Neuronal stem cell (in vitro differentiated cells): ENCODE measurements around the gene ADAMTSL1.

Source experiments
- DNase-seq: peaks from one replicate; pipeline ENCODE4 v3.0.0-alpha.2; 2013; ENCODE audit warnings: low spot score
- H2AFZ ChIP-seq: one replicate; pipeline ENCODE4 v1.6.1; 2013; ENCODE audit warnings: mild to moderate bottlenecking, low read length, inconsistent platforms
- H2AK5ac ChIP-seq: 2 replicates; pipeline ENCODE4 v1.6.1; 2013; ENCODE audit warnings: low read depth, mild to moderate bottlenecking, inconsistent platforms, low read length, moderate library complexity, mixed read lengths
- H2BK120ac ChIP-seq: 2 replicates; pipeline ENCODE4 v1.6.1; 2013; ENCODE audit warnings: low read depth, mild to moderate bottlenecking, inconsistent platforms, low read length, moderate library complexity, mixed read lengths
- H2BK12ac ChIP-seq: one replicate; pipeline ENCODE4 v1.6.1; 2013; ENCODE audit warnings: low read length, inconsistent platforms
- H2BK15ac ChIP-seq: 2 replicates; pipeline ENCODE4 v1.6.1; 2013; ENCODE audit warnings: mild to moderate bottlenecking, low read length, inconsistent platforms, mixed read lengths
- H2BK5ac ChIP-seq: one replicate; pipeline ENCODE4 v1.6.1; 2013; ENCODE audit warnings: inconsistent platforms, mild to moderate bottlenecking, low read length, moderate library complexity
- H3K14ac ChIP-seq: one replicate; pipeline ENCODE4 v1.6.1; 2013; ENCODE audit warnings: low read length, inconsistent platforms
- H3K18ac ChIP-seq: 2 replicates; pipeline ENCODE4 v1.6.1; 2013; ENCODE audit warnings: low read length, inconsistent platforms
- H3K23ac ChIP-seq: 2 replicates; pipeline ENCODE4 v1.6.1; 2013; ENCODE audit warnings: low read depth, mild to moderate bottlenecking, mixed read lengths, low read length, inconsistent platforms; ENCODE audit not compliant: poor library complexity
- H3K27ac ChIP-seq: replicated peaks from 3 replicates; pipeline ENCODE4 v1.5.1; 2013; ENCODE audit warnings: low read length, inconsistent platforms
- H3K27me3 ChIP-seq, 3 experiments: 2 replicates each; pipeline ENCODE4 v1.6.1; 2013; ENCODE audit warnings: low read length in 3 of 3, mild to moderate bottlenecking in 2 of 3, inconsistent platforms in 1 of 3, low read depth in 1 of 3, mixed read lengths in 1 of 3, moderate library complexity in 1 of 3; ENCODE audit not compliant: control insufficient read depth in 3 of 3, insufficient read depth in 3 of 3
- H3K36me3 ChIP-seq, 2 donors: replicated peaks in 1 of 2; 2 replicates each; pipeline ENCODE4 v1.6.1; 2013; ENCODE audit warnings: low read length in 2 of 2; ENCODE audit not compliant: control insufficient read depth in 2 of 2, insufficient read depth in 2 of 2
- H3K4ac ChIP-seq: 2 replicates; pipeline ENCODE4 v1.6.1; 2013; ENCODE audit warnings: inconsistent platforms, mild to moderate bottlenecking, low read length, moderate library complexity
- H3K4me1 ChIP-seq, 2 donors: 1 replicate in 1 of 2; 2 replicates in 1 of 2; pipeline ENCODE4 v1.6.1; 2013; ENCODE audit warnings: low read length in 2 of 2, low read depth in 1 of 2; ENCODE audit not compliant: control insufficient read depth in 2 of 2, insufficient read depth in 1 of 2
- H3K4me2 ChIP-seq: one replicate; pipeline ENCODE4 v1.6.1; 2013; ENCODE audit warnings: mild to moderate bottlenecking, low read length, inconsistent platforms; ENCODE audit not compliant: insufficient read depth, poor library complexity, severe bottlenecking
- H3K4me3 ChIP-seq, 2 donors: 2 replicates each; pipeline ENCODE4 v1.5.1; 2013; ENCODE audit warnings: low read length in 2 of 2, mild to moderate bottlenecking in 2 of 2, inconsistent platforms in 1 of 2, moderate library complexity in 1 of 2
- H3K79me1 ChIP-seq: one replicate; pipeline ENCODE4 v1.6.1; 2013; ENCODE audit warnings: low read depth, mild to moderate bottlenecking, inconsistent platforms, low read length, moderate library complexity
- H3K9ac ChIP-seq: one replicate; pipeline ENCODE4 v1.6.1; 2013; ENCODE audit warnings: mild to moderate bottlenecking, low read depth, low read length, inconsistent platforms; ENCODE audit not compliant: poor library complexity
- H3K9me3 ChIP-seq, 2 donors: replicated peaks in 1 of 2; 2 replicates each; pipeline versions ENCODE3 to v1.6.1; 2013; ENCODE audit warnings: low read length in 2 of 2, mild to moderate bottlenecking in 2 of 2, inconsistent platforms in 1 of 2, low read depth in 1 of 2, mixed read lengths in 1 of 2, moderate library complexity in 1 of 2; ENCODE audit not compliant: control insufficient read depth in 2 of 2, insufficient read depth in 1 of 2
- H4K8ac ChIP-seq: one replicate; pipeline ENCODE4 v1.6.1; 2013; ENCODE audit warnings: low read depth, mild to moderate bottlenecking, inconsistent platforms, low read length, moderate library complexity
- H4K91ac ChIP-seq: one replicate; pipeline ENCODE4 v1.6.1; 2013; ENCODE audit warnings: low read length, low read depth, mild to moderate bottlenecking, inconsistent platforms; ENCODE audit not compliant: poor library complexity
- WGBS, 2 donors: extraction: QIAGEN DNeasy Blood & Tissue Kit; methylation state at CpG; one replicate each; pipeline ENCODE4 v1.1.7; 2013; ENCODE audit warnings: missing lambda C conversion rate in 2 of 2, mixed read lengths in 1 of 2; ENCODE audit not compliant: insufficient read length in 2 of 2, insufficient replicate concordance in 1 of 2; ENCODE audit errors: extremely low coverage in 2 of 2; 5-methylcytosine and 5-hydroxymethylcytosine counted together

The ADAMTSL1 gene

DNA sequence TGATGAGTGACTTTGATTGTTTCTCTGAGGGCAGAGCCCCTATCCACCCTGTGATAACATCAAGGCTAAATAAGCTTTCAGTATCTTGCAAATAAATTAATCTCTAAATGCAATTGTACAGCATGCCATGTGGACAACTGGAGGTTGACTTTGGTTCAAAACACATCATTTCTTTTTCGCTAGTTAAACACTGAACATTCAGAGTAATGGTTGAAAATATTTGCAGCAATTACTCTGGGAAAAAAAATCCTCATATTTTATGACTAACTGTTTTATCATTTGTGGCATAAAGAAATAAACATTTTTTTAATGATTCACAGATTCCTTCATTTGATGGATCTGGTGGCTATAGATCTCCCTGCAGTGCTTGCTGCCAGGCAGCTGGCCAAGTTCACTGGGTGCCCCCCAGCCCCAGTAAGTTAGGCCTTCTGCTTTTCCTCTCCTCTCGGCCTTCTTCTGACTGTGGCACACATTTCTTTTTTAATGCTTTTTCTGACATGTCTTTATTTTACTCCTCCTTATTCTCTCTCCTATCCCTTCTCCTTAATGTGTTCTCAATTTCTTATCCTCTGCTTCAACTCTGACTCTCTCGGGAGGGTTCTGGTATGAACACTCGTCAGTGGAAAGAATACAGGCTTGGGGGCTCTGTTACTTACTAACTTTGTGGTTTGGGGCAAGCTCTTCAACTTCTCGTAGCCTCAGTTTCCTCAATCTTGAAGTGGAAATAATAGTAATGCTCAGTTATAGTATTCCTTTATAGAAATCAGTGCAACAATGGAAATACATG lies 69.6 kb downstream of the ADAMTSL1 start:
- Histone ChIP-seq H3K23ac (no peak overlapping the region), H2BK120ac (no peak overlapping the region), H3K9me3 (peaks cover 0 to 2% of the 10 kb centered on the region in 2 donors), H2BK5ac (no peak overlapping the region), H2AK5ac (no peak overlapping the region), H3K4ac (no peak overlapping the region), H3K14ac (no peak overlapping the region), H4K91ac (no peak overlapping the region), H3K36me3 (no peaks in the 10 kb centered on the region), H3K27me3 (no peaks in the 10 kb centered on the region), H3K9ac (no peak overlapping the region), H3K4me2 (no peak overlapping the region), H3K4me1 (no peaks in the 10 kb centered on the region), H2AFZ (no peak overlapping the region), H3K27ac (no peak overlapping the region), H3K79me1 (peaks cover 1% of the 10 kb centered on the region), H3K4me3 (no peak overlapping the region), H3K18ac (no peak overlapping the region), H4K8ac (no peak overlapping the region), H2BK15ac (no peak overlapping the region), H2BK12ac (no peak overlapping the region)
- DNase-seq, result no peak
- no CpG with 5 or more reads among the region's 5 CpGs for WGBS, 2 donors

DNA sequence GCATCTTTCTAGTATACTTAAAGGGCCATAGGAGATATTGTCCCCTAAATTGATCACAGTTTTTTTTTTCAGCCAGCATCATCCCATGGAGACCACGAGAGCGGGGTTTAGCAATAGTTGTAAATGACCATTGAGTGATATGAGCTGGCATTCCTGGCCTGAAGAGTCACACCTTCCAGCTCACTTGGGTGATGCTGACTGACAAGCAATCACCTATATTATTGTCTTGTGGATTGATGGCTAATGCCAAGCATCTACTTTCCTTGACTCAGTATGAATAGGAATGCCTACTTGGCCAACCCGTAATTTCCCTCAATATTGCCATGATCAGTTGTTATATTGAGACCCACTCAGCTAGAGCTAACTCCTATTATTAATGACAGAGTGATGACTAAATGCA lies 70.5 kb downstream of the ADAMTSL1 start:
- no peak overlapping the region for H2AK5ac ChIP-seq
- no peaks in the 10 kb centered on the region for H3K4me1 ChIP-seq
- no peak overlapping the region for H2AFZ ChIP-seq
- no peaks in the 10 kb centered on the region for H3K9me3 ChIP-seq
- H2BK12ac ChIP-seq, result no peak overlapping the region
- H3K4me2 ChIP-seq, result no peak overlapping the region
- no peak overlapping the region for H2BK15ac ChIP-seq
- no peak overlapping the region for H3K4me3 ChIP-seq
- DNase-seq, result no peak
- H2BK5ac ChIP-seq, result no peak overlapping the region
- no peak overlapping the region for H3K4ac ChIP-seq
- H4K91ac ChIP-seq, result no peak overlapping the region
- no peaks in the 10 kb centered on the region for H3K27me3 ChIP-seq
- H3K18ac ChIP-seq, result no peak overlapping the region
- no CpG with 5 or more reads among the region's 3 CpGs for WGBS, 2 donors
- H3K36me3 ChIP-seq, result no peaks in the 10 kb centered on the region
- no peak overlapping the region for H3K9ac ChIP-seq
- H4K8ac ChIP-seq, result no peak overlapping the region
- no peak overlapping the region for H3K23ac ChIP-seq
- H3K79me1 ChIP-seq, result no peaks in the 10 kb centered on the region
- no peak overlapping the region for H3K27ac ChIP-seq
- no peak overlapping the region for H2BK120ac ChIP-seq
- H3K14ac ChIP-seq, result no peak overlapping the region

DNA sequence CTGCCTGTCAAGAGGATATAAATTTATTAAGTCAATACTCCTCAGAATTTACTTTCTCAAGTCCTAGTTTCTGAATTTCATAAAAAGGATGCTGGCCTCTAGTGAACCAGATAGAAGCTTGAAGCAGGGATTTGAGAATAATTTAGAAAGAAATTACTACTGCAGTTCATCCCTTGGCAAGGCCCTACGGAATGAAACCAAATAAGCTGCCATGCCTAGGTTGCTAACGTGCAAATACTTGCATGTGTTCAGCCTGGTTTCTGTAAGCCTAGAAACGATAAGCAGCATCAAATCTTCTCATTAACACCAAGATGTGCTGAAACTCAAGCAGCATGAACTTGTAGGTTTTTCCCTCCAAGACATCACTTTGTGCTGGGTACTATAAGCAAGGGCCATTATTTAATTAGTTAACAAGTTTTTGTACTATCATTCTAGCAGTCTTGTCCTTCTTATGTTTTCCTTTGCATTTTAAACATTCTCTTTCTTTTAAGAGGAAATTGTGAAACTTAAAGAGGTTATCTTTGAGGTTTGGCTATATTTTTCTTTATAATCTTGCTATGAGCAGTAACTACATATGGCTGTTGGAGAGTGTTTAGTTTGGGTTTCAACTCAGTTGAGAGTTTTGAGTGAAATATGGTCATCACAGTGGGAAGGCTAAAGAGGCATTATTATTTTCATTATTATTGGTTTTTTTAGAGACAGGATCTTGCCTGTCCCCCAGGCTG lies 71.8 kb downstream of the ADAMTSL1 start:
- H3K27ac ChIP-seq, result no peak overlapping the region
- DNase-seq, result no peak
- H3K4me2 ChIP-seq, result no peak overlapping the region
- H4K91ac ChIP-seq, result no peak overlapping the region
- H3K27me3 ChIP-seq, result no peaks in the 10 kb centered on the region
- H3K18ac ChIP-seq, result no peak overlapping the region
- H3K4ac ChIP-seq, result no peak overlapping the region
- H3K9ac ChIP-seq, result no peak overlapping the region
- no peaks in the 10 kb centered on the region for H3K9me3 ChIP-seq
- no peaks in the 10 kb centered on the region for H3K4me1 ChIP-seq
- no peak overlapping the region for H4K8ac ChIP-seq
- no CpG with 5 or more reads among the region's 3 CpGs for WGBS, 2 donors
- no peak overlapping the region for H2BK15ac ChIP-seq
- no peak overlapping the region for H2BK120ac ChIP-seq
- H3K79me1 ChIP-seq, result no peaks in the 10 kb centered on the region
- H2AFZ ChIP-seq, result no peak overlapping the region
- H3K23ac ChIP-seq, result no peak overlapping the region
- no peak overlapping the region for H3K4me3 ChIP-seq
- H2AK5ac ChIP-seq, result no peak overlapping the region
- no peak overlapping the region for H3K14ac ChIP-seq
- H3K36me3 ChIP-seq, result no peaks in the 10 kb centered on the region
- H2BK12ac ChIP-seq, result no peak overlapping the region
- no peak overlapping the region for H2BK5ac ChIP-seq

DNA sequence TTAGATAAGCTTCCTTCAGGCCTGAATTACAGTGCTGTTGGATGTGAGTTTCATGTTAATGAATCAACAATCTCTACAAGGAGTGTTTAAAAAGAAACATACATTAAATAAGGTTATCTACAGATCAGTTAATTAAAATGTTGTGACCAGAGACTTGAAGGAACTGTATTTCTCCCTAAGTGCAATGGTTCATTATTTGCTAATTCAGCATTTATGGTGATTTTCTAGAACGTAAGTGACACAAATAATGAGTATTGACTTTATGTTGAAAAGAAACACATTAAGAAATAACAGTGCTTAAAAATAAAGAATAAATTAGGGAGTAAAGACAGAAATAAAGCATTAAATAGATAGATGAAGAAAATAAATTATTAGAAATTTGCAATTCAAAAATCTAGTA lies 74.5 kb downstream of the ADAMTSL1 start:
- no peak overlapping the region for H2BK5ac ChIP-seq
- no peak overlapping the region for H3K4ac ChIP-seq
- no peak overlapping the region for H2AK5ac ChIP-seq
- no peaks in the 10 kb centered on the region for H3K9me3 ChIP-seq
- H4K91ac ChIP-seq, result no peak overlapping the region
- no peak overlapping the region for H3K9ac ChIP-seq
- no peak overlapping the region for H2BK12ac ChIP-seq
- no peaks in the 10 kb centered on the region for H3K4me1 ChIP-seq
- no peak overlapping the region for H2BK15ac ChIP-seq
- WGBS, 2 donors, result no CpG with 5 or more reads among the region's 1 CpG
- no peak for DNase-seq
- no peak overlapping the region for H4K8ac ChIP-seq
- H3K4me2 ChIP-seq, result no peak overlapping the region
- H3K23ac ChIP-seq, result no peak overlapping the region
- no peaks in the 10 kb centered on the region for H3K79me1 ChIP-seq
- no peaks in the 10 kb centered on the region for H3K36me3 ChIP-seq
- H3K27ac ChIP-seq, result no peak overlapping the region
- H2BK120ac ChIP-seq, result no peak overlapping the region
- no peak overlapping the region for H3K4me3 ChIP-seq
- no peaks in the 10 kb centered on the region for H3K27me3 ChIP-seq
- no peak overlapping the region for H3K18ac ChIP-seq
- H2AFZ ChIP-seq, result no peak overlapping the region
- no peak overlapping the region for H3K14ac ChIP-seq
